Measurements from ENCODE around the gene HINT1. TPM values are rescaled to one million over a fixed set of nuclear protein-coding genes. Genes with fewer than 3 reads are reported as not detected.

Gene HINT1
- total and polyA plus RNA-seq, 9 of the 15 experiments (the other 6 are each of a cell fraction or from before 2014, with no cell fraction given): 296 to 1,027 (median 500) TPM

GRCh38 chr5:131150408-131150807 lies 14.6 kb downstream of the HINT1 start:
- no peaks in the 10 kb centered on the region for H4K20me1 ChIP-seq (replicated peaks; ENCODE audit: control insufficient read depth, insufficient read depth, low read length)
- no peaks in the 10 kb centered on the region for H3K36me3 ChIP-seq (ENCODE audit: control insufficient read depth, insufficient read depth, low read length)
- intact Hi-C loops (cut with micrococcal nuclease): no loop called here
- no peak for TF ChIP-seq CXXC5 (CRISPR knock-in tag; IDR thresholded peaks at IDR 0.05)
- no peak for TF ChIP-seq ZFX (CRISPR knock-in tag; IDR thresholded peaks at IDR 0.05)
- no peak for TF ChIP-seq NFXL1 (CRISPR knock-in tag; IDR thresholded peaks at IDR 0.05)
- TF ChIP-seq ZNF316 (IDR thresholded peaks at IDR 0.05): 0 out of 2 replicates have a peak, but pooled peaks have one; percentile 41
- TF ChIP-seq FOXM1 (IDR thresholded peaks at IDR 0.05; ENCODE audit: low read depth): no peak
- TF ChIP-seq FOXM1 (CRISPR knock-in tag; IDR thresholded peaks at IDR 0.05; ENCODE audit: low read depth): no peak
- no peak for TF ChIP-seq TGIF2 (CRISPR knock-in tag; IDR thresholded peaks at IDR 0.05)
- TF ChIP-seq LCOR (CRISPR knock-in tag; IDR thresholded peaks at IDR 0.05): no peak
- no peak for TF ChIP-seq MAFG (tag; conservative IDR thresholded peaks at IDR 0.05)
- no peak for TF ChIP-seq ZNF23 (CRISPR knock-in tag; IDR thresholded peaks at IDR 0.05)
- no peak for TF ChIP-seq PBX2 (CRISPR knock-in tag; IDR thresholded peaks at IDR 0.05; ENCODE audit: low read depth)
- peak; percentile 35; the same call in 1 of the 2 replicates for TF ChIP-seq PBX2 (tag; conservative IDR thresholded peaks at IDR 0.05; ENCODE audit: low read depth)
- TF ChIP-seq IRF9 (tag; IDR thresholded peaks at IDR 0.05): no peak
- no peak for TF ChIP-seq HDAC8 (tag; IDR thresholded peaks at IDR 0.05)
- H3K9ac ChIP-seq (ENCODE audit: insufficient read depth in 1 of 2, low read depth in 2 of 2, low read length in 2 of 2): no peak overlapping the region
- no peaks in the 10 kb centered on the region for H3K9me3 ChIP-seq (replicated peaks; ENCODE audit: control insufficient read depth, insufficient read depth, low read depth, low read length)
- ATAC-seq: peak; percentile 51; the same call in 2 of the 3 replicates
- no TSS peak for BruUV-seq (replicated peaks)
- no peak overlapping the region for H3K4me2 ChIP-seq (ENCODE audit: insufficient read depth, low read length)
- no peak for DNase-seq (ENCODE audit: extremely low read depth in 1 of 4, low spot score in 3 of 4)
- no peaks in the 10 kb centered on the region for H3K4me1 ChIP-seq (replicated peaks in 1 of 2; ENCODE audit: control insufficient read depth in 2 of 2, insufficient read depth in 2 of 2, low read length in 2 of 2)
- H3K27me3 ChIP-seq (ENCODE audit: control insufficient read depth in 2 of 2, insufficient read depth in 2 of 2, low read length in 2 of 2): no peaks in the 10 kb centered on the region
- no peaks in the 10 kb centered on the region for H3K9me1 ChIP-seq (ENCODE audit: control insufficient read depth, insufficient read depth, low read length)
- CTCF ChIA-PET (ENCODE audit: low intra/inter-chr PET ratio): no interaction called here
- no peak overlapping the region for H3K27ac ChIP-seq (ENCODE audit: extremely low read depth, low read depth, low read length)
- H2AFZ ChIP-seq (ENCODE audit: low read depth, low read length): peak overlapping the region; percentile 20
- H3K79me2 ChIP-seq (ENCODE audit: control insufficient read depth, insufficient read depth, low read length): no peaks in the 10 kb centered on the region
- H3K4me3 ChIP-seq: no peak overlapping the region
- no peak for FAIRE-seq
- POLR2A ChIA-PET: interaction anchor here (1.5 to 8.5 kb wide), 3 partner anchors 10 to 234 kb away, joined by 6 to 65 read pairs (median 8); no protein-coding TSS in a partner anchor
- 53% methylated on average over 7 of the region's 7 CpGs for WGBS (ENCODE audit: insufficient coverage, low coverage, missing lambda C conversion rate)
- in situ Hi-C loops (cut with MboI): no loop called here

Data from K562 (cell line).